Hepatocyte (in vitro differentiated cells): Measurements from ENCODE around the gene NUAK1.

ENCODE experiments used
- EZH2phosphoT487 ChIP-seq: fragments of 200-600 bp; sonication (generic); IDR thresholded peaks from one replicate; pipeline ENCODE4 v1.6.1; 2018; ENCODE audit warnings: antibody characterized with exemption, mild to moderate bottlenecking, low read depth, moderate library complexity; ENCODE audit not compliant: unreplicated experiment, severe bottlenecking
- TF ChIP-seq, protein P1 (sequence below): fragments of 200-600 bp; sonication (generic); IDR thresholded peaks from 2 replicates; pipeline ENCODE4 v1.5.1; 2016; ENCODE audit warnings: antibody characterized with exemption, mild to moderate bottlenecking; ENCODE audit not compliant: poor library complexity

DNA sequence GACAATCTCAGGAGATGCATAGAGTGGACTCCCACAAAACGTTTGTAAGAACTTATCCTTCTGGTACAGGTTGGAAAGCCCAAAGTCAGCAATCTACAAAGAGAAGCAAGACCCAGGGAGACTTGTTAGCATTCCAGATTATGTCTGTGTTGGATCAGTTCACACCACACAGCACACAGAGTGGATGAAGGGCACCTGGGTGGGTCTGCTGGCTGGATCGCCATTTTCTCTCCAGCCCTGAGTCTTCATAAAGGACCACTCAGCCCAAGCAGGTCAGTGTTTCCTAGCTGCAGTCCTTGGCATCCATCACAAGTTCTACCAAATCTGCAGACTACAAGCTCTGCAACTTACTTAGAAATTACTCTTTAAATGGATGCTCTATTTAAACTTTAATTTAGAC lies 66.0 kb downstream of the NUAK1 start:
- TF ChIP-seq, protein P1, sequence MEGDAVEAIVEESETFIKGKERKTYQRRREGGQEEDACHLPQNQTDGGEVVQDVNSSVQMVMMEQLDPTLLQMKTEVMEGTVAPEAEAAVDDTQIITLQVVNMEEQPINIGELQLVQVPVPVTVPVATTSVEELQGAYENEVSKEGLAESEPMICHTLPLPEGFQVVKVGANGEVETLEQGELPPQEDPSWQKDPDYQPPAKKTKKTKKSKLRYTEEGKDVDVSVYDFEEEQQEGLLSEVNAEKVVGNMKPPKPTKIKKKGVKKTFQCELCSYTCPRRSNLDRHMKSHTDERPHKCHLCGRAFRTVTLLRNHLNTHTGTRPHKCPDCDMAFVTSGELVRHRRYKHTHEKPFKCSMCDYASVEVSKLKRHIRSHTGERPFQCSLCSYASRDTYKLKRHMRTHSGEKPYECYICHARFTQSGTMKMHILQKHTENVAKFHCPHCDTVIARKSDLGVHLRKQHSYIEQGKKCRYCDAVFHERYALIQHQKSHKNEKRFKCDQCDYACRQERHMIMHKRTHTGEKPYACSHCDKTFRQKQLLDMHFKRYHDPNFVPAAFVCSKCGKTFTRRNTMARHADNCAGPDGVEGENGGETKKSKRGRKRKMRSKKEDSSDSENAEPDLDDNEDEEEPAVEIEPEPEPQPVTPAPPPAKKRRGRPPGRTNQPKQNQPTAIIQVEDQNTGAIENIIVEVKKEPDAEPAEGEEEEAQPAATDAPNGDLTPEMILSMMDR = no peak
- no peak for TF ChIP-seq EZH2phosphoT487
